H1 (cell line): ENCODE results near the gene ATP8B3. TPM values are rescaled to one million over a fixed set of nuclear protein-coding genes. Genes with fewer than 3 reads are reported as not detected.

Source experiments
- TBP ChIP-seq: IDR thresholded peaks from 2 replicates; pipeline ENCODE4 v1.6.1; 2011; ENCODE audit warnings: low read depth, low read length, improper control_type of control experiment
- polyA plus RNA-seq, 7 experiments: library from polyadenylated mRNA; depleted of rRNA in 3 of 7; stranded (reverse) in 5 of 7; unstranded in 2 of 7; fragments of >200 nt in 5 of 7; fragments of 200-250 nt in 2 of 7; gene quantifications; 1 replicate in 5 of 7; 2 replicates in 1 of 7; 4 replicates in 1 of 7; pipeline versions ENCODE4 v1.2.1 to v1.2.3, GENCODE V29; 2011 to 2013; ENCODE audit warnings: missing spikeins in 2 of 7, mixed read lengths in 2 of 7
- total RNA-seq: library from RNA; stranded (reverse); fragmentation: NEBNext Ultra II Directional; extraction: Animal tissue kit (Norgen Biotek cat#: 25700); gene quantifications from 2 replicates; pipeline ENCODE4 v1.2.1, GENCODE V29; 2021

The ATP8B3 gene
- total and polyA plus RNA-seq, 2 of the 8 experiments (the other 6 are each of a cell fraction or from before 2014, with no cell fraction given) = 4.1 to 9.3 TPM

GRCh38 chr19:1844513-1845124 is 32.5 kb upstream of the ATP8B3 start (continued):
- TF ChIP-seq TBP = no peak
